ENCODE results near the gene RWDD4.

Gene RWDD4

DNA sequence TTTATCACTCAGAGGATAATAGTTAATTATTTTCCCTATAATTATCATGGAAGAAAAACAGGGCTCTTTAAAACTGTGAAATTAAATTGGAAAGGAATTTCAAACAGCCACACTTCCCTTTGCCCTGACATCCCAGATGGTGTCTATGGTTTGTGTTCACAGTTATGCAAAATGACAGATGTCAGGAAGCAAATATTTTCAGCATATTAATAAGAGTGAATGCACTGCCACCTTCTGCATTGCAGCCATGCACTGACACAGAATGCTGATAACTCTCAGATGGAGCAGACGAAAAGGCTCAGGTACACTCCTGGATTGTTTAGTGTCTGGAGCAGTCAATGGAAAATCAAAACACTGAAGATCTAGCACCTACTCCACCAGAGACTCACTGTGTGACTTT is 57.6 kb downstream of the RWDD4 start:
- in situ Hi-C loops (cut with MboI; ENCODE audit: low sequenced_read_pairs) = no loop called here

GRCh38 chr4:183600189-183600685 is 58.7 kb downstream of the RWDD4 start:
- in situ Hi-C loops (cut with MboI; ENCODE audit: low sequenced_read_pairs) = no loop called here

- in situ Hi-C loops (cut with MboI; ENCODE audit: low sequenced_read_pairs) = no loop called here
Measured at GRCh38 chr4:183599690-183600089, 59.3 kb downstream of the RWDD4 start.

- in situ Hi-C loops (cut with MboI; ENCODE audit: low sequenced_read_pairs) = no loop called here
Measured at GRCh38 chr4:183599284-183599683, 59.7 kb downstream of the RWDD4 start.

- in situ Hi-C loops (cut with MboI; ENCODE audit: low sequenced_read_pairs) = no loop called here
Measured at GRCh38 chr4:183596067-183596757, 62.8 kb downstream of the RWDD4 start.

- in situ Hi-C loops (cut with MboI; ENCODE audit: low sequenced_read_pairs) = no loop called here
Measured at GRCh38 chr4:183594823-183595222, 64.2 kb downstream of the RWDD4 start.

DNA sequence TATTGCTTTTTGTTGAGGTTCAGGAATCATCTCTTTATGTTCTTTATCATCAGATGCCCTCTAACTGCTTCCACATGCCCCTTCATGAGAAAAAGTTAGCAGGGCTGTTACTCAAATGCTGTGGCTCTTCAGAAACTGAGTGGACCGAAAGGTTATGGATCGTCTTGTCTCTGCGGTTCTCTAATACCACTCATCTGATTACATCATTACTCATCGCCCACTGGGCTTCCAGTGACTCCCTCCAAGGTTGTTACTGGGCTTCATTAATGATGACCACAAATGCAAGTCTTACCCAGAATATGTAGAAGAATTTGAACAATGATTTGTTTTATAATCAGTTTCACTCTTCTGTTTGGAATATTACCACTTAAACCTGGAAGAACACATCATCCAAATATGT is 67.7 kb downstream of the RWDD4 start:
- in situ Hi-C loops (cut with MboI; ENCODE audit: low sequenced_read_pairs) = no loop called here
